HG03460 (cell line): ENCODE results near the gene TDRD3.

Source experiments
- ATAC-seq: cut with Tn5 transposase; IDR thresholded peaks from one replicate; pipeline ENCODE4 v1.9.1; 2021; ENCODE audit not compliant: unreplicated experiment

Gene TDRD3

DNA sequence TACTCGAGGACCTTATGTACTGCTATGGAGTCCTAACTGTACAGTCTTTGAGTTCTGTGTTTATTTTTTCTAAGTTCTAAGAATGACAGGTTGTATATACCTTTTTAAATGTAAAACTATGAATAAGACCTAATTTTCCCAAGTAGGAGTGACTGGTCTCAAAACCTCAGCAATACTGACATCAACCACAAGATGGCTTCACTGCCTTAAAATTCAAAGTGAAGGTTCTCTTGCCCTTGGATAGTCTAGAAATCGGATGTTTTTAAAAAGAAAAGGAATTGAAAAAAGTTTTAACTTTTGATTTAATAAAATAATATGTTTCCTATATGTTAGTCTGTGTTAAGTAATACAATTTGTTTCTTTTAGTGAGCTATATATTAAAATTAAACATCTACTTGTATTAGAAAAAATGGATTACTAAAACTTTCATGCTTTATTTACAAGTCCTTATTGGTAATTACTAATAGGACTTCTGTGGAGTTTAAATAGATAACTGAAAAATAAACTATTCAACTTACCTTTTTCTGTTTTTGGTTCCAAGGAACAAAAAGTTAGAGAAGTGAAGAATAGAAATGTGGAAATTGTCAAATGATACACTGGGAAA lies 52.0 kb downstream of the TDRD3 start:
- no peak for ATAC-seq

DNA sequence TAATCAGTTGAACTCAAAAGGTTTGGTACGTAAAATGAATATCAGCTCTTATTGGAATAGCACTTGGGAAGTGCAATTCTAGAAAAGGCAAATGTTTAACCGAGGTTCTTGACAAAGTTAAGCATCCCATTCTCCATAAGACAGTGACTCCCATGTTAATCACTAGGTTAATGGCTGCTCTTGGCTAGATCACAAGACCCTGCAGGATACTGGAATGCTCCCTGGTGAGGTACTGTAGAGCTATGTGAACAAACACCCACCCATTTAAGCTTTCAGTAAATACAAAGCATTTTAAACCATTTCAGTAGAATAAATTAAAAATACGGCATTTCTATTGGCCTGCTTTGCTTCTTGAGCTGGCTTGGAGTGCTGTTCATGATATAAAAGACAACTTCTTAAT lies 56.5 kb downstream of the TDRD3 start:
- ATAC-seq = no peak

DNA sequence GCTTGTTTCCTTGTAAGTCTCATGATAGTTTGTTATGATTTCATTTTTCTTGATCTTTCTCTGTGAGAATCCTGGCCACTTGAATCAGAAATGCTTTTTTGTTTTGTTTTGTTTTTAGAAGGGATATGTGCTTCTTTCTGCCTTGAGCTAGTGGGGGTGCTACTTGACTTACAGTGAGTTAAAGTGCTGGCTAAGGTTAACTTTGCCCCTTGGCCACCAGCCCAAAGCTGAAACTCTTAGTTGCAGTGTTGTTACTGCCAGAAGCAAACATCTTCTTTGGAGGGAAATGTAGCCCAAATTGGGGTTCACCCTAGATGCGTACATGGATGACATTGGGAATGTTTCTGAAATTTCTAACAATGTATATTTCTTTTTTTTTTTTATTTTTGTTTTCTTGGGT lies 57.4 kb downstream of the TDRD3 start:
- ATAC-seq = no peak

DNA sequence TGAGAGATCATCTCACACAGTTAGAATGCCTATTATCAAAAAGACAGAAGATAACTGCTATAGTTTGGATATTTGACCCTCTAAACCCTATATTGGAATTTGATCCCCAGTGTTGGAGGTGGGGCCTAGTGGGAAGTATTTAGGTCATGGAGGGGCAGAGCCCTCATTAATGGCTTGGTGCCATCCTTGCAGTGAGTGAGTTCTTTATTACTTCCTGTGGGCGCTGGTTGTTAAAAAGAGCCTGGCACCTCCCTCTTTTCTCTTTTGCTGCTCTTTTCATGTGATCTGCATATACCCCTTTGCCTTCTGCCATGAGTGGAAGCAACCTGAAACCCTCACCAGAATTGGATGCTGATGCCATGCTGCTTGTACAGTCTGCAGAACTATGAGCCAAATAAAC lies 66.8 kb downstream of the TDRD3 start:
- ATAC-seq = no peak

DNA sequence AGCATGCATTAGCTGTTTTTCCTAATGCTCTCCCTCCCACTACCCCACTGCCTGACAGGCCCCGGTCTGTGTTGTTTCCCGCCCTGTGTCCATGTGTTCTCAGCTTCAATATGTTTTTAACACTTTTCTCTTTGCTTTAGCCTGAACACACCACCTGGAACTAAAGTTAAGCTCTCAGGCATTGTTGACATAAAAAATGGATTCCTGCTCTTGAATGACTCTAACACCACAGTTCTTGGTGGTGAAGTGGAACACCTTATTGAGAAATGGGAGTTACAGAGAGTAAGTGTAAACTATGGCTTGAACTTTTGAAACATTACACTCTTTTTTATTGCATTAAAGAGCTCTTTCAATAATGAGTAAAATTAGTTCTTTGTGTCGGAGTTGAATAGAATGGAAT lies 70.1 kb downstream of the TDRD3 start:
- no peak for ATAC-seq

DNA sequence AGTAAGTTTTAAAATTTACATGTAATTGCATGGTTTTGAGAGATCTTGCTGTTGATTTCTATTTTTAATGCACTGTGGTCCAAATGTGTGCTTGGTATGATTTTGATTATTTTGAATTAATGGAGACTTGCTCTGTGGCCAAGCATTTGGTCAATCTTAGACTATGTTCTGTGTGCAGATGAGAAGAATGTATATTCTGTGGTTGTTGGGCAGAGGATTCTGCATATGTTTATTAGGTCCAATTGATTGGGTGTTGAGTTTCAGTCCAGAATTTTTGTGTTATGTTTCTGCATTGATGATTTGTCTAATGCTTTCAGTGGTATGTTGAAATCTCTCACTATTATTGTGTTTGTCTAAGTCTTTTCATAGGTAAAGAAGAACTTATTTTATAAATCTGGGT lies 82.3 kb downstream of the TDRD3 start:
- no peak for ATAC-seq

DNA sequence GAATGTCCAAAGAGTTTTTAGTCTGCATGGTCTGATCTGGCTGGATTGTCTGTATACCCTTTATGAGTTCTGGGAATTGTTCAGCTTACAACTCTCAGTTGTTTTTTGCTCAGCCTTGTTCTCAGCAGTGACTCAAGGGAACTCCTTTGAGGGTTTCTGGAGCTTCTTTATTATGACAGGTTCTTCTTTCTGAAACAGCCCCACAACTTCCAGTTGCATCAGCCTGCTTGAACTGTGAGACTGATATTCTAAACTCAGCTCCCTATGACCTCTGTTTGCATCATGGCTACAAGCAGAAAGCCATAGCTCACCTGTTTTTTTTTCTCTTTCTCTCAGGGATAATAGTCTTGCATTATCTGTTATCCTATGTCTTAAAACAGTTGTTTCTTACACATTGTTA lies 85.0 kb downstream of the TDRD3 start:
- no peak for ATAC-seq

DNA sequence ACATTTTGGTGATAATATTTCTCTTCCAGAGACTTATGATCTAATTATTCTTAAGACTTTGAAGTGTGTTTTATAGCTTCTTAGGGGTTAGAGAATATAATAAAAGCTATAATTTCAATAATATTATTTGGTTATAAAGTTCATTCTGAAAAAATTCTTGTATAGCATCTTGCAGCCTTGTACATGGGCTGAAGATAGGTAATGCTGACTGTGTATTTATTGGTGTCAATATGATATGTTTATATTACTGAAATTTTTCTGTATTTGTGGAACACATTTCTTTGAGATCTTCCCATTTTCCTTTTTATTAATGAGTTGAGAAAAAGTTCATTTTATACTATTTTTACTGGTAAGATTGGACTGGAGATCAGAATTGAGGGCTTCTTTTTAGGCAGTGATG lies 87.8 kb downstream of the TDRD3 start:
- ATAC-seq = no peak

DNA sequence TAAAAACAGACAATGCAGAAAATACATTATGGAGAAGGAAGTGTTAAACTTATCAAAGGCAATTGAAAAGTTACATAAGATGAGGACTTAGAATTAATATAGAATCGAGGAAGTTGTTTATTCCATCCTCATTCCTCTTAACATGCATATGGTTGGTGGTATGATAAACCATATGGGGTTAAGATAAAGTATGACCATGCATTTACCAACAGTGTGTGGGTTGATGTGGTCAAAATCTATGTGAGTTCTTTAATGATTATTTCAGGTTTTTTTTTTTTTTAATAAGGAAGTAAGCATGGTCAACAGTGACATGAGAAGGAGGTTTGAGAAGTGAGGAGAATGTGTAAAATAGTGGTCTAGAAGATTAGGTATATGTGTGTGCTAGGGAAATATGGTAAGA lies 94.5 kb downstream of the TDRD3 start:
- no peak for ATAC-seq

DNA sequence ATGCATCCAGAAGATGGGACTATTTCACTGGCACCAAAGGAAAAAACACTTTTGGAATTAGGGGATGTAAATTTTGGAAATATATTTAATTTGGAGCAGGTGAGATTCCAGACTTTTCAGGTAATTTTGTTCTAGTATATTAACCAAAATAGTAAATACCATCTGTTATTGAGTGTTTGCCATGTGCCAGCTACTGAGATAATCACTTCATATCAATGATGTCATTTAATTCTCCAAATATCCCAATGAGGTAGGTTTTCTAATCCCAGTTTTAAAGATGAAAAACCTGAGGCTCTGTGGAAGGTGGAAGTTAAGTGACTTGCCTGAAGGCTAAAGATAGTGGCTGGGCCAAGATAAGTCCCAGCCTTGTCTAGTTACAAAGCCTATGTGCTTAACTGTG lies 95.2 kb downstream of the TDRD3 start:
- no peak for ATAC-seq

DNA sequence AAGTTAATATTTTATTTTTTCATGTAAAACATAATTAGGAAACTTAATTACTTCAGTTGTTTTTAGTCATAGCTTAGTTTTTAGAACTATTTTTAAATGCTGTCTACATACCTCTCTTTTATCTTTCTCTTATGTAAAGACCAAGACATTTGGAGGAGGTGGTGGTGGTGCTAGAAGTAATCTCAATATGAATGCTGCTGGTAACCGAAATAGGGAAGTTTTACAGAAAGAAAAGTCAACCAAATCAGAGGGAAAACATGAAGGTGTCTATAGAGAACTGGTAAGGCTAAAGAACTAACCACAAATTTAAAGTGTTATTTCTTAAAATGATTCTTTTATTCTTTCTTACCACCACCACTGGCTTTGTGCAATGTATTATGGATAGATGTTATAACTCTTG lies 97.3 kb downstream of the TDRD3 start:
- no peak for ATAC-seq

DNA sequence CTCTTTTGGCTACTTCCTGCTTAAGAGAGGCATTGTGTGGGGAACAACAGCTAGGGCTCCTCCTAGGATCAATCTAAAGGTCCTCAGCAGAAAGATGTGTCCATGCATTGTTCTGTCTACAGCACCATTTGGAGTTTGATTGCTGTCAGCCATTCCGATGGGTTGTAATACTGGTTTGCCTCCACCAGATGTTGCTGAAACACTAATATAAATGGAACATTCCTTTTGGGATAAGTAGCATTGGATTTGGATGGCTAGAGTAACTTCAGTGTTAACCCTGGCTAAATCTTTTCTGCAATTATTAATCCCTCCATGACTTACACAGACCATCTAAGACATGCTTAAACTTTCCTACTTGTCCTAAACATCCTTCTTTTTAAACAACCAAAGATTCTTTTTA lies 104.2 kb downstream of the TDRD3 start:
- ATAC-seq = no peak

DNA sequence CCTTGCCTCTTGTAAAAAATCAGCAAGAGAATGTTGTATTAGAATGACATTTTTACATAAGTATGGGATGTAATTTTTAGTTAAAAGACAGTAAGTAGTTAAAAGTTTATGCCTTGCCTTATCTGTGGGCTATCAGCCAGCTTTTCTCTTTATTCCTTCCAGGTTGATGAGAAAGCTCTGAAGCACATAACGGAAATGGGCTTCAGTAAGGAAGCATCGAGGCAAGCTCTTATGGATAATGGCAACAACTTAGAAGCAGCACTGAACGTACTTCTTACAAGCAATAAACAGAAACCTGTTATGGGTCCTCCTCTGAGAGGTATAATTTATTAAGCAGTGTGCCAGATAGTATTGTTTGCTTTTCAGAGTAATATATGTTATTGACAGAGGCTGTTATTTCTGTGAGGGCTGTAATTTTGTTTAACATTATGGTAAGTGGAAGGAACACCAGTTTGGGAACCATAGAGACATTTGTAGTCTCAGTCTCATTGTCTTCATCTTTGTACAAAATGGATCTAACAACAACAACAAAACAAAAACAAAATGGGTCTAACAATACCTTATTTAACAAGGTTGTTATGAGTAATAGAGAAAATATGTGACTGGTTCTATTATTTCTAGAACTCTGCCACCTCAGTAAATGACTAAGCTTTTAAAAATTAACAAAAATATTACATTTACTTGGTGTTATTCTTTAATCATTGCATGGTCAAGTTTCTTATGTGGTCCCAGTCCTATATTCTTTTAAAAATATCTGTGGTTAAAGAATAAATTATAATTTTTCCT lies 112.8 kb downstream of the TDRD3 start:
- no peak for ATAC-seq

DNA sequence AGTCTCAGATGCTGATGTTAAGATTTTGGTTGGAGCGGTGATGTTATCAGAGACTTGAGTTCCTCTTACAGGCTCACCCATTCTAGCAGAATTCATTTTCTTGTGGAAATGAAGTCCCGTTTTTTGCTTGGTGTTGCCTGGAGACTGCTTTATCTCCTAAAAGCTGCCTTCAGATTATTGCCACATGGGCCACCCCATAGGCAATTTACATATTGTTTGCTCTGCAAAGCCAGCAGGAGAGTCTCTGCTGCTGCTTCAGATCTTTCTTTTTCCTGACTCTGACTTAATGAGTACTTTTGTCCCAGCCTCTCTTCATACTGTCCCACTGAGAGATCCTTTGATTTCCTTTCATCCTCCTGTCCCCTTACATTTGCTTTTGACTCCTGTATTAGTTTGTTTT lies 114.6 kb downstream of the TDRD3 start:
- ATAC-seq = no peak

DNA sequence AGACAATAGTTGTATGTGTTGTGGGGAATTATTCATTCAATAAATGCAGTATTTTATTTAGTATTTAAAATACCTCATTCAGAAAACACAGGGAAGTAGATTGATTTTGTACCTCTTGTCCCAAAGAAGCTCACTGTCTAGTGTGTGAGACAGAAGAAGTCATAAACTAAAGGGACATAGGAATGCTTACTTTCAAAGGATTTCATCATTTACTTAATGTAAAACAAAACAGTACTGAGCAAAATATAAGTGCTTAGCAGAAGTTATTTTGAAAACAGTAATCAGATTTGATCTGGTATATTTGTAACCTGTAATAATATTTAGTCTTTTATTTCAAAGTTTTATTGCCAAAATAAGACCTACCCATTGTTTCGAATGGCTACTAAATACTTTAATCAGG lies 117.9 kb downstream of the TDRD3 start:
- ATAC-seq = no peak

DNA sequence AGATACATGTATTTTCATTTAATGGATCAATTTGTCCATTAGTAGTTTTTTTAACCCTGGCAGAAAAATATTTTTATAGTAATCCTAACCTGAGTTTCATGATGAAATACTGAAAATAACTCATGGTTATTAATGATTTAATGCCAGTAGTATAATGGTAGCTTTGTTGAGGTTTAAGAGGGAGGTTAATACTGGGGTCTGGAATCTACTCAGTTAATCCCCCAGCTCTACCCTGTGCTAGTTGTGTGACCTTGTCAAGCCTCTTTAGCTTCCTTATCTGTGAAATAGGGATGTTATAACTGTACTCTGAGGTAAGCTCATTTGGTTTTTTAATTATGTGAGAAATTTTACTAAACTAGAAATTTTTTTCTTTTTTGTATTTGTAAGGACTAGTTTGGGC lies 122.5 kb downstream of the TDRD3 start:
- ATAC-seq = no peak

DNA sequence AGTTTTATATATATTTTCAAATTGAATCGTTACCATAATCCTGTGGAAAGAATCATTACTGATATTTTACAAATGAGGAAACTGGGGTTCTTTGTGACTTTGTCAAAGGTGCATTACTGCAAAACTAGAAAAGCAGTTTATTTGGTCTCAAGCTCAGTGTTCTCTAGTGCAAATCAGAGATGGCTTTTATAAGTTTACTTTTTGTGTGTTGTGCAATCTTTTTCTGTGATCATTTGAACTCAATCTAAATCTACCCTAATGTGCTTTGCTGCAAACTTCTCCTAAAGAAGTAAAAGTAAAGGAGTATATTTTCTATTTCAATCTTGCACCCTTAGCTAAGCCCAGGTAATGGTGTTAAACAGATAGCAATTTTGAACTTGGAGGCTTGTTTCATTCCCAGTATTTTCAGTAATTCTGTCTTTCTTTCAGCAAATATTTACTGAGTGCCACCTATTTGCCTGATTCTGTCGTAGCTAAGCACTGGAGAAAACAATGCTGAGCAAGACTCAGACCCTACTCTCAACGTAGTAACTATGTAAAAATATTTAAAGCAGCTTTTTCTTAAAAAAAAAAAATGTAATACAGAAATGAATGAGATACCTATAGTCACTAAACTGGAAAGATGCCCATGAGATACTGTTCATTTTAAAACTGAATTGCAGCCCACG lies 124.0 kb downstream of the TDRD3 start:
- ATAC-seq = no peak

DNA sequence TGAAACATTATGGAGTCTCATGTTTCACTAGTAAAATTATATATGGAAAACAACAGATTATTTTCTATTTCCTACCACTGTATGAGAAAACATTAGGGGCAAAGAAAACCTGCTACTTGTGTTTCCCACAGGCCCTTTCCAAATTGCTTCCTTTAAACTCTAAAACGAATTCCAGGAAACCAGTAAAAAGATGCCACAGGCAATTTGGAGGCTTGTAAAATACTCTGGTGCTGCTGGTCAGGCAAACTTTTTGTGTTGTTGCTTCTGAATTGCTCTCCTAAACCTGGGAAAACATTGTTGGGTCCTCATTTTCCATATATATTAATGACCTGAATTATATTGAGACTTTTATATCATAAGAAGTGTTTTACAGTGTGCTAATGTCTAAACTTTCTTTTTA lies 141.5 kb downstream of the TDRD3 start:
- ATAC-seq = no peak

DNA sequence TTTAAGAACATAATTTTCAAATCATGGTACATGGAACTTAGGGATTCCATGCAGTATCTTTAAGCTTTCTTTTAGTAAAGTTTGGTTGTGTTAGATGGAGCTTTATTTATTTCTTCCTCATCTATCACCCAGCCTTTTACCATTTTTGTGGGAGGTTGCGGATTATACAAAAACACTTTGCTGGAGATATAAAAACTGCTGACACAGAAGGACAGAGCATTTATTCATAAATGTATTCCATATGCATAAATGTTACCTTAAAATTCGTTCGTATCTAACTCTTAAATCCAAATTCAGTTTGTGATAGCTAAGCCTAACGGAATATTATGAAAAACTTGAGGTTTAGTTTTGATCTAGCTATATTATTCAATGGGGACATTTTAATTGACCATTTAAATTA lies 143.3 kb downstream of the TDRD3 start:
- ATAC-seq = no peak

DNA sequence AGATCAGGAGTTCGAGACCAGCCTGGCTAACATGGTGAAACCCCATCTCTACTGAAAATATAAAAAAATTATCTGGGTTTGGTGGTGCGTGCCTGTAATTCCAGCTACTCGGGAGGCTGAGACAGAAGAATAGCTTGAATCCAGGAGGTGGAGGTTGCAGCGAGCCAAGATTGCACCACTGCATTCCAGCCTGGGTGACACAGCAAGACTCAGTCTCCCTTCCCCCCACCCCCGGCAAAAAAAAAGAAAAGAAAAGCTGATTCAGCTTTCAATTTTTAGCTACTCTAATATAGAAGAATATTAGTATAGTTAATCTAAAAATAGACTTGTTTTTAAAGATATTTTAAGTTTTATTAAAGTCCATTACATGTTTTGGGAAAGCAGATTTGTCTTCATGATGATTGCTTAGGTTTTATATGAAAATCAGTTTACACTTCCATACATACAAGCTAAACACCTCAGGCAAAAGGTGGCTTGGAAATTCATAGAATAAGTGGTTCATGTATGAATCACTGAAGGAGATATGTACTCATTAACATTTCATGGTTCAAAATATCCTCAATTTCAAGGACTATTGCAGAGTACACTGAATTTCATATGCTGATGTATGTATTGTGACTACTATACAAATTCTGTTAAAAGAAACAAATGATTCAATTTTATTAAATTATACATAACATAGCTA lies 165.2 kb downstream of the TDRD3 start:
- ATAC-seq = no peak

DNA sequence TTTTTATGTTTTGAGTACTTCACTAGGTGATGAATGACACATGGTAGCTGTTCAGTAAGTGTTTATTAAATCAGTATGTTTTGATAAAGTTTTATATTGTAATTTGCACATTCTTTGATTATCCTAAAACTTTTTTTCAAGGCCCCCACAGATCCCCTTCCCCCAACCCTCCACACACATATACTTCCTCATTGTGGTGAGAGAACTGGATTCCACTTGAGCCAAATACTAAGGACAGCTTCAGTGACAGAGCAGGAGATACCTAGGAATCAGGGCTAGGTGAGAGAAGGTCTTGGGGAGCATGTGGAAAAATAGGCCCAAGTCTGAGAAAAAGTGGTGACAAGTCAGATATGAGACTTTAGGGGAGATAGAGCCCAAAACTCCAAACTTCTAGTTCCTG lies 174.6 kb downstream of the TDRD3 start:
- ATAC-seq = no peak
